Transverse colon (tissue), 4 donors: Measurements from ENCODE around the gene HOXA10.
A peak's percentile ranks its signal among the peaks of the same experiment; 100 is the strongest.

Experiments used
- CTCF ChIP-seq, 5 experiments: fragments of 200-600 bp in 3 of 5; fragments of 450-650 bp in 2 of 5; sonication (generic) in 3 of 5; IDR thresholded peaks; 1 replicate in 2 of 5; 2 replicates in 3 of 5; pipeline ENCODE4 v1.5.1; 2016 to 2017; ENCODE audit warnings: antibody characterized with exemption in 5 of 5, inconsistent platforms in 3 of 5, mild to moderate bottlenecking in 2 of 5, moderate library complexity in 1 of 5
- EP300 ChIP-seq: sonication (generic); formaldehyde crosslinking; IDR thresholded peaks from one replicate; pipeline ENCODE4 v1.6.1; 2017; ENCODE audit warnings: antibody characterized with exemption, low read depth
- POLR2A ChIP-seq: fragments of 450-650 bp; IDR thresholded peaks from one replicate; pipeline ENCODE4 v1.6.1; 2016; ENCODE audit warnings: antibody characterized with exemption, mild to moderate bottlenecking, moderate library complexity
- POLR2AphosphoS5 ChIP-seq, 3 donors: sonication (generic); formaldehyde crosslinking; IDR thresholded peaks; one replicate each; pipeline ENCODE4 v1.6.1; 2016; ENCODE audit warnings: antibody characterized with exemption in 3 of 3

GRCh38 chr7:27192546-27193334 is 18.6 kb upstream of the HOXA10 start:
- TF ChIP-seq CTCF (IDR thresholded peaks at IDR 0.05) (no peak), POLR2A (peak; percentile 7), POLR2AphosphoS5 (IDR thresholded peaks at IDR 0.05) (peak in 2 of 3 donors; percentile 41 to 54), EP300 (no peak)
